Measurements from ENCODE around the gene GINS1.

GRCh38 chr20:25476106-25477013 lies 68.9 kb downstream of the GINS1 start:
- TF ChIP-seq CTCF (IDR thresholded peaks at IDR 0.05; ENCODE audit: low read length) (no peak), EZH2 (IDR thresholded peaks at IDR 0.05; ENCODE audit: borderline replicate concordance, low read length) (no peak)
